Measurements from ENCODE around the gene SFI1. TPM values are rescaled to one million over a fixed set of nuclear protein-coding genes. Genes with fewer than 3 reads are reported as not detected.
A peak's percentile ranks its signal among the peaks of the same experiment; 100 is the strongest.

SFI1 gene
- total and polyA plus RNA-seq, 3 donors from 2014 or later = 48.8 to 141 (median 129) TPM

GRCh38 chr22:31488346-31488883 lies 7.9 kb upstream of the SFI1 start:
- intact Hi-C loops (cut with DNase I; ENCODE audit: low total_unique reads) = no loop called here
- TF ChIP-seq POLR2A (IDR thresholded peaks at IDR 0.05) = no peak
- no peak for TF ChIP-seq CTCF (IDR thresholded peaks at IDR 0.05)
- 39 to 49% methylated on average over 6 of the region's 6 CpGs for WGBS, 2 donors

DNA sequence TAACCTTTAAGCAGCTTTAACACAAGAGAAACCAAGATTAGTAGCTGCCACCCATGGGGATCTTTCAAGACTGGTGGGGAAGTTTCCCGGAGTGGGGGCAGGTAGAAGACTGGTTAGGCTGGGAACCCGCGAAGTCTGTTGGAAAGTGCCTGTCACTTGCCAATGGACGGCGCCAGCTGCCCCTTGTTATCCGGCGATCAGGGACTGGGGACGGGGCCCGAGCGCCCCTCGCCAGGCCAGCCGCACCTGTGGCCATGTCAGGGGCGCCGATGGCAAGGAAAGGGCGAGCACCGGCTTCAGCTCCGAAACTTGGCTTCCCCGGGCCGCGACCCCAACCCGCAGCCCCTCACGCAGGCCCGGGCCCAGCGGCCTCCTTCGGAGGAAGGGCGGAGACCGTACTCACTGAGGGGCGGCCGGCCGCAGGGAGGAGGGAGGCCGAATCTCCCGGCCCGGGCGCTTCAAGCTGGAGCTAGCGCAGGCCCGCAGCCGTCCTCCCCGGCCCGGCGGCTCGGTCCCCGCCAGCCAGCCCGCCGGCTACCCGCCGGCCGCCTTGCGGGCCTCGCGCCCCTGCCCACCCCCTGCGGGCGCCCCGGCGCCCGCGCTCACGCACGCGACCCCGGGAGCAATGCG lies 7.2 kb upstream of the SFI1 start:
- DNase-seq = peak; percentile 42
- no peaks in the 10 kb centered on the region for H3K36me3 ChIP-seq (ENCODE audit: low read depth, missing control alignments)
- H3K27me3 ChIP-seq = no peaks in the 10 kb centered on the region
- peak overlapping the region; percentile 6 to 95 for H3K27ac ChIP-seq
- whole genome bisulfite sequencing, 2 donors = 0 to 2% methylated on average over 7 to 54 of the region's 61 CpGs
- H3K4me3 ChIP-seq = peak overlapping the region; percentile 74 to 90
- TF ChIP-seq CTCF (IDR thresholded peaks at IDR 0.05) = no peak
- no peak for TF ChIP-seq POLR2A (IDR thresholded peaks at IDR 0.05)
- H3K4me1 ChIP-seq = peaks cover 17% of the 10 kb centered on the region
- intact Hi-C loops (cut with DNase I; ENCODE audit: low total_unique reads) = no loop called here
- H3K9me3 ChIP-seq = no peaks in the 10 kb centered on the region

More at GRCh38 chr22:31488346-31488883, 7.9 kb upstream of the SFI1 start:
- DNase-seq = peak; percentile 30
- Histone ChIP-seq H3K4me1 (peaks cover 17% of the 10 kb centered on the region), H3K27me3 (no peaks in the 10 kb centered on the region), H3K27ac (no peak overlapping the region), H3K9me3 (no peaks in the 10 kb centered on the region), H3K36me3 (ENCODE audit: low read depth, missing control alignments) (no peaks in the 10 kb centered on the region), H3K4me3 (peak overlapping the region; percentile 74 to 90)

DNA sequence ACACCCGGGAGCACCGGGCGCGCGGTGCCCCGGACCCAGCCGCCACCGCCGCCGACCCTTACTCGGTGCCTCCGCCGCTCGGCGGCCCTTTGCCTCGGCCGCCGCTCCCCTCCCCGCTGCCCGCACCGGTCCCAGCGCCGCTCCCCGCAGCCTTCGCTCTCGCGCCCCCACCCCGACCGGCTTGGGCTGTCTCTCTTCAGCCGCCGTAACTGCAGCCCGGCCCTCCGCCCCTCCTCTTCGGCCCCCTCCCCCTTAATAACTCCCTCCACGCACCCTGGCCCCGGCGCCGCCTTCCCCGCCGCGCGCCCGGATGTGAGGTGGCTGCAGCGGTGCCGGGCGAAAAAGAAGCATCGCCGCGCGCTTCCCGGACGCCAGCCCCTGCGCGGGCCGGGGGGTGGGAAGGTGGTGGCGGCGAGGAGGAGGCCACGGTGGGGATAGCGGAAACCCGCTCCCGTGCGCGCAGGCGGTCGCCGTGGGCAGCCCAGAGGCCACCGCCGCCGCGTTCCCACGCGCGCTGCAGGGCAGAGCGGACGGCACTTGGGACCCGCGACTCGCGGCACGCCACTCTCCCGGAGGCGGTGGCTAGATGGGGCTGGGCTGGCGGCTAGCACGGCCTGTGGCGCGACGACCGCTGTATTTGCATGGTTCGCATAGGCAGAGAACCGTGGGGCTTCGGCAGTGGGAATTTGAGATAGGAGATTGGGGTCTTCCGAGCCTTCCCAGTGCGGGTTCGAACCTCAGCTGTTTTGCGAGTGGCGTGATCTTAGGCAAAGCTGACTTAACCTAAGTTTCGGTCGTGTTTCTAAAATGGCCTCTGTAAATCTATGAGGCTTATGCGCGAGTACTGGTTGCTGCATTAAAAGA lies 6.5 kb upstream of the SFI1 start, which contains the start of gene EIF4ENIF1:
EIF4ENIF1 (minus strand) TSS at position 211 of the 864 bp plus-strand sequence. CDS start 1,124 bp downstream, outside the sequence.
- 1% methylated on average over 31 to 87 of the region's 100 CpGs for WGBS, 2 donors
- peaks cover 17% of the 10 kb centered on the region for H3K4me1 ChIP-seq
- H3K27me3 ChIP-seq = no peaks in the 10 kb centered on the region
- H3K9me3 ChIP-seq = no peaks in the 10 kb centered on the region
- intact Hi-C loops (cut with DNase I; ENCODE audit: low total_unique reads) = no loop called here
- peak; percentile 93 for DNase-seq
- no peaks in the 10 kb centered on the region for H3K36me3 ChIP-seq (ENCODE audit: low read depth, missing control alignments)
- TF ChIP-seq CTCF (IDR thresholded peaks at IDR 0.05) (peak in 1 of 3 experiments; percentile 9), POLR2A (IDR thresholded peaks at IDR 0.05) (peak; percentile 14)
- peak within 1 kb of the TSS; percentile 74 to 90 for H3K4me3 ChIP-seq
- peak within 1 kb of the TSS; percentile 92 to 95 for H3K27ac ChIP-seq

DNA sequence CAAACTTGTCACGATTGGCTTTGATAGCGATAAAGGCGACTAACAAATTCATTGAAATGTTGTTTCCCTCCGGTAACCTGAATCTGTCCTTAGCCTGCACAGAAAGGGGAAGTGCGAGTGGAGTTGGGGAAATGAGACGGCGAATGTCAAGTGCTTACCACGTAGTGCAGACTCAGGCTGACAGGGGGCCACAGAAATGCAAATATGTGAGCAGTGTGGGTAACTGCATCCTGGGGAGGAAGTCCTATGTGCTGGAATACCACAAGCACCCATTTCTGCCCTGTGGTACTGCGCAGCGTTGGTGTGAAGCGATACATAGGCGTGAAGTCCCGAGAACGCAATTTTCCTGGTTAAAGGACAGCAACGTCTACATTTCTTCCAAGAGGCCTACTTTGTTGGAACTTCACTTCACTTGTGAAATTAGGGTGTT lies 5.8 kb upstream of the SFI1 start:
- H3K36me3 ChIP-seq (ENCODE audit: low read depth, missing control alignments) = no peaks in the 10 kb centered on the region
- peak; percentile 56 for DNase-seq
- peak overlapping the region; percentile 74 to 90 for H3K4me3 ChIP-seq
- TF ChIP-seq POLR2A (IDR thresholded peaks at IDR 0.05) (no peak), CTCF (IDR thresholded peaks at IDR 0.05) (no peak)
- intact Hi-C loops (cut with DNase I; ENCODE audit: low total_unique reads) = no loop called here
- no peaks in the 10 kb centered on the region for H3K27me3 ChIP-seq
- H3K9me3 ChIP-seq = no peaks in the 10 kb centered on the region
- H3K4me1 ChIP-seq = peaks cover 22% of the 10 kb centered on the region
- peak overlapping the region; percentile 59 to 95 for H3K27ac ChIP-seq
- WGBS, 2 donors = 0 to 2% methylated on average over 15 of the region's 15 CpGs

All from testis (tissue), 3 donors.